Measurements from ENCODE around the gene BABAM2. TPM values are rescaled to one million over a fixed set of nuclear protein-coding genes. Genes with fewer than 3 reads are reported as not detected.

The BABAM2 gene
- total RNA-seq, 1 experiment from 2014 or later: 57.6 TPM

DNA sequence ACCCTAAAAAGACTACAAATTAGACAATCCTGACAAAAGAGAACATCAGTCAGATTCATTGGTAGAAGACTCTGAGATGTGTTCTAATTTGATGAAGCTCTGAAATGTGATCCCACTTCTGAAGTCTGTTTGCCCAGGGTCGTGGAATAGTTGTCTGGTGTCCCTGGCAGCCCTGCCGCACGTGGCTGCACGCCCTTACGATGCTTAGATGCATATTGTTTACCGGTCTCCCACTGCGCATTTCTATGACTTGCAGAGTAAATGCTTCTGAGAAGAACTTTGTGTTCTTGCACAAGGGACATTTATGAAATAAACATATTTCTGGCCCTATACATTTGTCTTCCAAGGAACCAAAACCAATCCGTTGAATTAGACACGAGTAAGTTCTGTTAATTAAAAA, 243.2 kb downstream of the BABAM2 start:
- TF ChIP-seq, protein P1, sequence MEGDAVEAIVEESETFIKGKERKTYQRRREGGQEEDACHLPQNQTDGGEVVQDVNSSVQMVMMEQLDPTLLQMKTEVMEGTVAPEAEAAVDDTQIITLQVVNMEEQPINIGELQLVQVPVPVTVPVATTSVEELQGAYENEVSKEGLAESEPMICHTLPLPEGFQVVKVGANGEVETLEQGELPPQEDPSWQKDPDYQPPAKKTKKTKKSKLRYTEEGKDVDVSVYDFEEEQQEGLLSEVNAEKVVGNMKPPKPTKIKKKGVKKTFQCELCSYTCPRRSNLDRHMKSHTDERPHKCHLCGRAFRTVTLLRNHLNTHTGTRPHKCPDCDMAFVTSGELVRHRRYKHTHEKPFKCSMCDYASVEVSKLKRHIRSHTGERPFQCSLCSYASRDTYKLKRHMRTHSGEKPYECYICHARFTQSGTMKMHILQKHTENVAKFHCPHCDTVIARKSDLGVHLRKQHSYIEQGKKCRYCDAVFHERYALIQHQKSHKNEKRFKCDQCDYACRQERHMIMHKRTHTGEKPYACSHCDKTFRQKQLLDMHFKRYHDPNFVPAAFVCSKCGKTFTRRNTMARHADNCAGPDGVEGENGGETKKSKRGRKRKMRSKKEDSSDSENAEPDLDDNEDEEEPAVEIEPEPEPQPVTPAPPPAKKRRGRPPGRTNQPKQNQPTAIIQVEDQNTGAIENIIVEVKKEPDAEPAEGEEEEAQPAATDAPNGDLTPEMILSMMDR (IDR thresholded peaks at IDR 0.05; ENCODE audit: unreplicated experiment): no peak
- CTCF ChIA-PET: interaction anchor here (0.6 to 1.0 kb wide), 4 partner anchors 26 to 411 kb away, joined by 3 to 4 read pairs (median 4); no protein-coding TSS in a partner anchor
- POLR2A ChIA-PET: interaction anchor here (0.5 to 5.3 kb wide), 36 partner anchors 19 to 932 kb away, joined by 3 to 35 read pairs (median 4); partner anchors contain the start of genes FOSL2 and MRPL33
- peaks cover 53% of the 10 kb centered on the region for H3K4me1 Mint-ChIP-seq (ENCODE audit: insufficient read depth, unreplicated experiment)
- H3K27ac Mint-ChIP-seq (ENCODE audit: low read depth, unreplicated experiment): peak overlapping the region; percentile 98
- no peaks in the 10 kb centered on the region for H3K27me3 Mint-ChIP-seq (ENCODE audit: insufficient read depth, unreplicated experiment)
- intact Hi-C loops (cut with micrococcal nuclease): no loop called here
- peaks cover 12% of the 10 kb centered on the region for H3K36me3 Mint-ChIP-seq (ENCODE audit: insufficient read depth, unreplicated experiment)
- BruUV-seq (replicated peaks): no TSS peak
- H3K9me3 Mint-ChIP-seq (ENCODE audit: unreplicated experiment): no peaks in the 10 kb centered on the region
- no peak overlapping the region for H3K4me3 Mint-ChIP-seq (ENCODE audit: unreplicated experiment)
- no peak for DNase-seq (ENCODE audit: unreplicated experiment)

DNA sequence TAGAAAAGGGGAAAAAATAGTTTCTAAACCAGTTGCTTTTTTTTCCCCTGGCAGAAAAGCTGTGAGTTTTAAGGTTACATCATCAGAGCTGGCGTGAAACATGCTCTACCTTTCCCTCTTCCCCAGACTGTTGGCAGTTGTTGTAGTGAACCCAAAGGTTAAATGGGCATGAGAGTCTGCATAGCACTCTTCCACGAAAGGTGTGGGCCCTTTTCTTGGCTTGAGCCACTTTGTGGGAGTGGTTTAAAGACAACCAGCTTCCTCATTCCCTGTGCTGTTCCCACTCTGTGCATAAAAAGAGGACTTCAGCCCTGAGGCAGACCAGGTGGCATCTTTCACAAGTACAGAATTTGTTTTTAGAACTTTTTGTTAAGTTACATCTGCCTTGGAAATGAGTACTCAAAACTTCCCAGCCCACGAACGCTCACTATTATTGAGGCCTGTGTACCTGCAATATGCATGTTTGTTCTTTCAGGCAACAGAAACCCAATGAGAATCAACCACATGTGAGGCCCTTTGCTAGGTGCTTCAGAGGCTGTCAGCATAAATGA, 243.8 kb downstream of the BABAM2 start:
- POLR2A ChIA-PET: interaction anchor here (0.5 to 5.3 kb wide), 42 partner anchors 12 to 932 kb away, joined by 3 to 35 read pairs (median 4); partner anchors contain the start of gene FOSL2
- peak overlapping the region; percentile 98 for H3K27ac Mint-ChIP-seq (ENCODE audit: low read depth, unreplicated experiment)
- peak; percentile 85 for DNase-seq (ENCODE audit: unreplicated experiment)

DNA sequence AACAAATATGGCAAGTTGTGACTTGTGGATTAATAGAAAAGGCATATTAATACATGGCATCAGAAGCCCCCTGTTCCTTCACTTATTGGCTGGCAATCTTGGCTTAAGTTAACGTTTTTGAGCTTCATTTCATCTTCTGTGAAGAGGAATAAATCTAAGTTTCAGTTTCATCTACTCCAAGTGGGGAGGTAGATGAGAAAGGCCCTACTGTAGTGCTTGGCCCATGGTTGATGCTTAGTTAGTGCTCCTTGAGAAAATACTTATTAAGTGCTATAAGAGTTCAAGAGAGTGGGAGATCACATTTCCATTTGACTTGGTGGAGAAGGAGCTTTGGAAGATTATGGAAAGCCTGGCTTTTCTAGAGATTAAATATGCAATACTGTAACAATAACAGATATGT, 244.3 kb downstream of the BABAM2 start:
- POLR2A ChIA-PET: interaction anchor here (0.6 to 5.3 kb wide), 34 partner anchors 11 to 428 kb away, joined by 3 to 35 read pairs (median 4); partner anchors contain the start of gene FOSL2
- no peak for DNase-seq (ENCODE audit: unreplicated experiment)
- Mint-ChIP-seq H3K9me3 (ENCODE audit: unreplicated experiment) (no peaks in the 10 kb centered on the region), H3K4me3 (ENCODE audit: unreplicated experiment) (peak overlapping the region; percentile 4), H3K27ac (ENCODE audit: low read depth, unreplicated experiment) (peak overlapping the region; percentile 98), H3K27me3 (ENCODE audit: insufficient read depth, unreplicated experiment) (no peaks in the 10 kb centered on the region), H3K36me3 (ENCODE audit: insufficient read depth, unreplicated experiment) (peaks cover 16% of the 10 kb centered on the region), H3K4me1 (ENCODE audit: insufficient read depth, unreplicated experiment) (peaks cover 53% of the 10 kb centered on the region)
- intact Hi-C loops (cut with micrococcal nuclease): no loop called here
- TF ChIP-seq, protein P1 (IDR thresholded peaks at IDR 0.05; ENCODE audit: unreplicated experiment): no peak
- CTCF ChIA-PET: interaction anchor here (0.5 to 1.3 kb wide), 2 partner anchors 15 to 152 kb away, joined by 3 read pairs; no protein-coding TSS in a partner anchor
- BruUV-seq (replicated peaks): no TSS peak

More for the DNA sequence above, 243.8 kb downstream of the BABAM2 start:
- Mint-ChIP-seq H3K36me3 (ENCODE audit: insufficient read depth, unreplicated experiment) (peaks cover 17% of the 10 kb centered on the region), H3K4me3 (ENCODE audit: unreplicated experiment) (peak overlapping the region; percentile 4), H3K9me3 (ENCODE audit: unreplicated experiment) (no peaks in the 10 kb centered on the region), H3K4me1 (ENCODE audit: insufficient read depth, unreplicated experiment) (peaks cover 53% of the 10 kb centered on the region), H3K27me3 (ENCODE audit: insufficient read depth, unreplicated experiment) (no peaks in the 10 kb centered on the region)
- BruUV-seq (replicated peaks): no TSS peak
- intact Hi-C loops (cut with micrococcal nuclease): no loop called here
- TF ChIP-seq, protein P1 (IDR thresholded peaks at IDR 0.05; ENCODE audit: unreplicated experiment): no peak
- CTCF ChIA-PET: interaction anchor here (0.6 to 1.3 kb wide), 6 partner anchors 16 to 411 kb away, joined by 3 to 4 read pairs (median 4); no protein-coding TSS in a partner anchor

DNA sequence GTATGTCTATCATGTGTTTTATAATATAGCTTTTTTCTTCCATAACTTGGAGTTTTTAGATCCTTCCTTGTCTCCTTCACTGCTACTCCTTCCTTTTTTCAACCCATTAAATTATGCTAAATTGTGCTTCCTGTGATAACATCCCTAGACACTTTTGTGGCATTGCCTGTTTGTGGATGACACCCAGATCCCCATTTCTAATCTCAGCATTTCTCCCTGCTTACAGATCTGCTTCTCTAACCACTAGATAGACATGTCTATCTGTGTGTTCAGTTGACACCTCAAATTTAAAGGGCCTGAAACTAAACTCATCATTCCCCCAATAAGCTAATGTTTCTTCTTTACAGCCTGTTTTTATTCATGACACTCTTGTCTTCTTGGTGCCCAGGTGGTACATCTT, 244.8 kb downstream of the BABAM2 start:
- Mint-ChIP-seq H3K4me3 (ENCODE audit: unreplicated experiment) (peak overlapping the region; percentile 4), H3K4me1 (ENCODE audit: insufficient read depth, unreplicated experiment) (peaks cover 48% of the 10 kb centered on the region), H3K9me3 (ENCODE audit: unreplicated experiment) (no peaks in the 10 kb centered on the region), H3K27ac (ENCODE audit: low read depth, unreplicated experiment) (peak overlapping the region; percentile 98), H3K27me3 (ENCODE audit: insufficient read depth, unreplicated experiment) (no peaks in the 10 kb centered on the region), H3K36me3 (ENCODE audit: insufficient read depth, unreplicated experiment) (peaks cover 12% of the 10 kb centered on the region)
- ChIA-PET CTCF (interaction anchor here (0.5 to 1.3 kb wide), 4 partner anchors 9 to 152 kb away, joined by 3 read pairs; no protein-coding TSS in a partner anchor), POLR2A (interaction anchor here (0.6 to 5.3 kb wide), 23 partner anchors 13 to 429 kb away, joined by 3 to 35 read pairs (median 5); partner anchors contain the start of gene FOSL2)
- TF ChIP-seq, protein P1 (IDR thresholded peaks at IDR 0.05; ENCODE audit: unreplicated experiment): no peak
- BruUV-seq (replicated peaks): no TSS peak
- intact Hi-C loops (cut with micrococcal nuclease): no loop called here
- DNase-seq (ENCODE audit: unreplicated experiment): no peak

Measured in MCF 10A (cell line).